ENCODE data around the gene CHMP3.

DNA sequence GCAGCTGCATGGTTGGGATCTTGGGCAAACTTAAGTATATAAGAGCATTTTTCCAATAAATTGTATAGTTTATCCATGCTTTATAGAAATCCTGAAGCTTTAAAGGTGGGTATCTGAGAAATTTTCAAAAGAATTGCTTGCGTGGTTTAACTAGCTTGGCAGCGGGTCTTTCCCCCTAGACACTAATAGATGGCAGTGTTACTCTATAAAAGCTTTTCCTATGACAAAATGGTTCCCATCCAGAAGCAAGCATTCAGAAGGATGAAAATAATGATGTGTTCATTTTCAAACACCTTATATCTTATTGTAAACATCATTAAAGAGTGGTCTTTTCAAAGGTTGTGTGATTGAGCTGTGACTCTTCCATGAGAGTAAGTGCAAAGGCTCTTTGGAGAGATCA, 76.2 kb downstream of the CHMP3 start:
- TF ChIP-seq CTCF (IDR thresholded peaks at IDR 0.05; ENCODE audit: low read length) (no peak), EZH2 (optimal IDR thresholded peaks at IDR 0.05; ENCODE audit: low read depth, low read length) (no peak), EZH2phosphoT487 (IDR thresholded peaks at IDR 0.05; ENCODE audit: low read length) (no peak)

Measured in MM.1S (cell line).